Heart right ventricle (tissue), 16 donors: Measurements from ENCODE around the gene ATP13A1. TPM values are rescaled to one million over a fixed set of nuclear protein-coding genes. Genes with fewer than 3 reads are reported as not detected.

ENCODE experiments used
- ATAC-seq, 8 donors: fragments of 200-7000 bp; cut with Tn5 transposase; one replicate each; pipeline ENCODE4 v1.9.1; 2020; ENCODE audit warnings: mild to moderate bottlenecking in 8 of 8, moderate library complexity in 8 of 8, moderate number of reproducible peaks in 1 of 8
- DNase-seq, 2 donors: peaks; one replicate each; pipeline ENCODE4 v3.0.0-alpha.2; 2020
- H3K27ac ChIP-seq, 10 donors: fragments of 200-600 bp; sonication (generic) in 2 of 10; one replicate each; pipeline versions ENCODE4 v1.5.0 to v1.8.0; 2020 to 2022; ENCODE audit warnings: mild to moderate bottlenecking in 3 of 10
- H3K27me3 ChIP-seq, 7 donors: fragments of 200-600 bp; one replicate each; pipeline ENCODE4 v1.8.0; 2021 to 2022; ENCODE audit warnings: mild to moderate bottlenecking in 2 of 7
- H3K36me3 ChIP-seq, 9 donors: fragments of 200-600 bp; sonication (generic) in 1 of 9; one replicate each; pipeline versions ENCODE4 v1.5.0 to v1.8.0; 2020 to 2022; ENCODE audit warnings: mild to moderate bottlenecking in 2 of 9
- H3K4me1 ChIP-seq, 9 donors: fragments of 200-600 bp; sonication (generic) in 1 of 9; one replicate each; pipeline versions ENCODE4 v1.5.0 to v1.8.0; 2020 to 2022; ENCODE audit warnings: mild to moderate bottlenecking in 4 of 9
- H3K4me3 ChIP-seq, 10 donors: fragments of 200-600 bp; sonication (generic) in 2 of 10; one replicate each; pipeline versions ENCODE4 v1.5.0 to v1.8.0; 2020 to 2022; ENCODE audit warnings: mild to moderate bottlenecking in 7 of 10, moderate library complexity in 2 of 10
- H3K9me3 ChIP-seq, 11 donors: fragments of 200-600 bp in 10 of 11; sonication (generic) in 2 of 11; one replicate each; pipeline versions ENCODE4 v1.5.0 to v1.8.0; 2013 to 2022; ENCODE audit warnings: mild to moderate bottlenecking in 2 of 11, control low read depth in 1 of 11, moderate library complexity in 1 of 11
- WGBS, 2 donors: extraction: QIAGEN DNeasy Blood & Tissue Kit; methylation state at CpG; one replicate each; pipeline ENCODE4 v1.1.7; 2013; ENCODE audit warnings: inconsistent platforms in 1 of 2; 5-methylcytosine and 5-hydroxymethylcytosine counted together
- intact Hi-C, 10 donors: fragments of 100-400 bp; cut with DNase I; formaldehyde crosslinking; loops; one replicate each; pipeline versions ENCODE4 v1.11.1 to v1.14.2; 2022
- polyA plus RNA-seq, 2 donors: library from polyadenylated mRNA; stranded (reverse); fragments of 200-250 nt; gene quantifications; one replicate each; pipeline ENCODE4 v1.2.3, GENCODE V29; 2013
- total RNA-seq, 10 donors: library from RNA; stranded (reverse); fragmentation: NEBNext Ultra II Directional in 3 of 10; extraction: Animal tissue kit (Norgen Biotek cat#: 25700) in 3 of 10; gene quantifications; one replicate each; pipeline versions ENCODE4 v1.2.1 to v1.2.4, GENCODE V29; 2021 to 2023
- TF ChIP-seq, protein P1 (sequence below), 9 donors: fragments of 200-600 bp; sonication (generic) in 2 of 9; IDR thresholded peaks; one replicate each; pipeline versions ENCODE4 v1.5.0 to v1.8.0; 2021 to 2022; ENCODE audit warnings: antibody characterized with exemption in 9 of 9, mild to moderate bottlenecking in 5 of 9, moderate library complexity in 1 of 9
- donor health status: Arrhythmogenic right ventricular cardiomyopathy.
- donor health status: ischemic (EF 13 %, LVEDD 7.1; RV severe dilation, severe dysfunction).
- donor health status: healthy with polysubstance abuse.
- donor health status: DM: no; HTN: yes; CAD: no.
- donor health status: DM: no; HTN: no; CAD: no.
- donor health status: ischemic (EF 25% LVEDD 6.9; RV normal size, moderate dysfunction).
- donor health status: ischemic (EF 25% LVEDD 5.7; RV mildly dilated, moderate dysfunction).
- donor health status: healthy.
- donor health status: DM: yes; HTN: yes; CAD: no.
- donor health status: Ischemic cardiomyopathy.
- donor health status: ischemic (EF 35%, LVEDD 5.7; RV mildly dilated, moderate dysfunction).
- donor health status: nonischemic (EF 11% LVEDD 7.7; RV severe dilation, severe dysfunction).
- donor health status: DM: yes; HTN: yes; CAD: no.
- donor health status: PGD.
- donor health status: ischemic (EF 29% LVEDD 5.4; RV normal size, mild dysfunction).
- donor health status: nonischemic (EF 23%, LVEDD 6.1; RV moderate dilation, normal function).

ATP13A1 gene
- total and polyA plus RNA-seq, 12 donors: 12.3 to 34.5 (median 18.8) TPM

DNA sequence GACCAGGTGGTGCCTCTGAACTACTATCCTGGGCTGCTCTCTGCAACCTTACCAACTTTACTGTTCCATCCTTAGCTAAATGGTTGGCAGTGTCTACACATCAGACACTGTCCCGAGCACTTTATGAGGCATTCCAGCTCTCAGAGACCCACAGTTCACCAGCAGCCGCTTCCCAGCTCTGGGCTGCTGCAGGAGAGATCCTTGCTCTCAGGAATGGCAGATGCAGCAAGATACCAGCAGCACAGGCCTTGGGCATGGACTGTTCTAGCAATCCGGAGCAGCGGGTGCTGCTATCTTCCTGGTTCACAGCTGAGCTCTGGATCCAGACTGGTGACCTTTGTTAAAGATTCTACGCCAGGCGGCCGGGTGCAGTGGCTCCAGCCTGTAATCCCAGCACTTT lies 32.1 kb downstream of the ATP13A1 start:
- WGBS, 2 donors: 92 to 93% methylated on average over 7 of the region's 7 CpGs
- no peak for ATAC-seq

DNA sequence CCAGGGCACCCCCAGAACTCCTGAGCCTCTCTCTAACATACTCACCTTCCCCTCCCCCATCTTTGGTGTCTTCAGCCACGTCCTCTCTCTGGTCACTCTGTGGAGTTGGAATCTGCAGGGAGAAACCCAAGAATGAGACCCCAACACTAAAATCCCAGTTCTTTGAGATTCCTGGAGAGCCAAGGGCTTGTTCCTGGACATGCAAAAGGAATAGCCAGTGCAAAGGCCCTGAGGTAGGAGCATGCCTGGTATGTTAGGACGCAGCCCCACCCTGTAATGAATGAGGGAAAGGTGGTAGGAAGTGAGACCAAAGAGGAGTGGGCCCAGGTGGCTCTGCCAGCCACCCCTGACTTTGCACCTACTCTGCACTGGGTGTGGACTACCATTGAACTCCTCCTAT lies 33.0 kb downstream of the ATP13A1 start:
- 100% methylated on average over 2 of the region's 2 CpGs for WGBS, 2 donors
- no peak for ATAC-seq
- peaks cover 0 to 24% (median 17%) of the 10 kb centered on the region in 7 donors for H3K27me3 ChIP-seq
- peaks cover 0 to 17% (median 13%) of the 10 kb centered on the region in 9 donors for H3K4me1 ChIP-seq
- TF ChIP-seq, protein P1, sequence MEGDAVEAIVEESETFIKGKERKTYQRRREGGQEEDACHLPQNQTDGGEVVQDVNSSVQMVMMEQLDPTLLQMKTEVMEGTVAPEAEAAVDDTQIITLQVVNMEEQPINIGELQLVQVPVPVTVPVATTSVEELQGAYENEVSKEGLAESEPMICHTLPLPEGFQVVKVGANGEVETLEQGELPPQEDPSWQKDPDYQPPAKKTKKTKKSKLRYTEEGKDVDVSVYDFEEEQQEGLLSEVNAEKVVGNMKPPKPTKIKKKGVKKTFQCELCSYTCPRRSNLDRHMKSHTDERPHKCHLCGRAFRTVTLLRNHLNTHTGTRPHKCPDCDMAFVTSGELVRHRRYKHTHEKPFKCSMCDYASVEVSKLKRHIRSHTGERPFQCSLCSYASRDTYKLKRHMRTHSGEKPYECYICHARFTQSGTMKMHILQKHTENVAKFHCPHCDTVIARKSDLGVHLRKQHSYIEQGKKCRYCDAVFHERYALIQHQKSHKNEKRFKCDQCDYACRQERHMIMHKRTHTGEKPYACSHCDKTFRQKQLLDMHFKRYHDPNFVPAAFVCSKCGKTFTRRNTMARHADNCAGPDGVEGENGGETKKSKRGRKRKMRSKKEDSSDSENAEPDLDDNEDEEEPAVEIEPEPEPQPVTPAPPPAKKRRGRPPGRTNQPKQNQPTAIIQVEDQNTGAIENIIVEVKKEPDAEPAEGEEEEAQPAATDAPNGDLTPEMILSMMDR (IDR thresholded peaks at IDR 0.05): no peak
- H3K36me3 ChIP-seq: peaks cover 0 to 62% (median 0%) of the 10 kb centered on the region in 9 donors
- H3K9me3 ChIP-seq: no peaks in the 10 kb centered on the region
- no peak for DNase-seq
- no peak overlapping the region for H3K4me3 ChIP-seq
- H3K27ac ChIP-seq: no peak overlapping the region
- intact Hi-C loops: no loop called here

More for the DNA sequence above, 32.1 kb downstream of the ATP13A1 start:
- Histone ChIP-seq H3K36me3 (peaks cover 0 to 71% (median 0%) of the 10 kb centered on the region in 9 donors), H3K27me3 (peaks cover 0 to 23% (median 17%) of the 10 kb centered on the region in 7 donors), H3K4me3 (no peak overlapping the region), H3K4me1 (peaks cover 0 to 17% (median 13%) of the 10 kb centered on the region in 9 donors), H3K27ac (no peak overlapping the region), H3K9me3 (no peaks in the 10 kb centered on the region)
- intact Hi-C loops: no loop called here
- TF ChIP-seq, protein P1 (IDR thresholded peaks at IDR 0.05): no peak
- DNase-seq: no peak

DNA sequence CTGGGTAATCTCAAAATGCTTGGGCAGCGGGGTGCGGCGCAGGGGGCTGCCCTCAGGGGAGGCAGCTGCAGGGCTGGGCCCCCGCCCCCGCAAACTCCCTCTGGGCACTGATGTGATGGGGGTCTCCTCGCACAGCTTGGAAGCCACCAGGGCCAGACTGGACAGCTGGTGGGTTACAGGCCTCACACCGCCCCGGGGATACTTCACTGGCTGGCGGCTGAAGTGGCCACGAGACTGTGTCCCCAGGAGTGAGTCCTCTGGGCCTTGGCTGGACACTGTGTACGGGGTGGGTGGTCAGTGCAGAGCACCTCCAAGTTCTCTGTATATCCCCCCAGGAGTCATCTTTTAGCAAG lies 33.4 kb downstream of the ATP13A1 start:
- Histone ChIP-seq H3K36me3 (peaks cover 0 to 58% (median 0%) of the 10 kb centered on the region in 9 donors), H3K4me1 (peaks cover 0 to 17% (median 13%) of the 10 kb centered on the region in 9 donors), H3K9me3 (no peaks in the 10 kb centered on the region), H3K27me3 (peaks cover 0 to 24% (median 17%) of the 10 kb centered on the region in 7 donors), H3K27ac (no peak overlapping the region), H3K4me3 (no peak overlapping the region)
- TF ChIP-seq, protein P1 (IDR thresholded peaks at IDR 0.05): no peak
- DNase-seq (no peak), ATAC-seq (no peak)
- 97 to 98% methylated on average over 11 of the region's 11 CpGs for WGBS, 2 donors
- intact Hi-C loops: no loop called here

DNA sequence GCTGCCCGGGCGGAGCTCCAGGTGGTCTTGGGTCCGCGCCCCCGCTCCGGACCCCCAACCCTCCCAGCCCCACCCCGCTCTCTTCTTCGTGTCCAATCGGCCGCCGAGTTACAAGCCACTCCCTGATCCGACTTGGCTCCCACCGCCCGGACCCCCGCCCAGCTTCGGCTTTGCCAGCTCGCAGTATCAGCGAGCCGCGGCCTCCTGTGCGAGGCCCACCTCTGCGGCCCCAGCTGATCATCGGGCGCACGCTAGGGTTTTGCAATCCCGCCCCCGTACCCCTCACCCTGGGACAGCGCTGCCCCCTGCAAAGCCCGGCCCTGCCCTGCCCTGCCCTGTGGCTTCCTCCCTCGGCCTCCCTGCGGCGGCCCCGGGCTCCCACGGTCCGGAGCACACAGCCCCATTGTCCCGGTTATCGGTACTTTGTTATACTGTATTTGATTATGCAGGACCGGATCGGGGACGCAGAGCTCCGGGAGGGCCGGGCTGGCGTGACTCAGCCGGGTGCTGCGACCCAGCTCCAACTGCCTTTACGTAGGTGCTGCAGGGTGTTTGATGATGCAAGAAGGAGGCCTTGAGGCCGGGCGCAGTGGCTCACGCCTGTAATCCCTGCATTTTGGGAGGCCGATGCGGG lies 34.9 kb downstream of the ATP13A1 start:
- Histone ChIP-seq H3K27ac (peak overlapping the region in 1 of 10 donors; percentile 71), H3K4me1 (peaks cover 0 to 17% (median 13%) of the 10 kb centered on the region in 9 donors), H3K27me3 (peaks cover 0 to 24% (median 17%) of the 10 kb centered on the region in 7 donors), H3K9me3 (no peaks in the 10 kb centered on the region), H3K36me3 (peaks cover 0 to 51% (median 0%) of the 10 kb centered on the region in 9 donors), H3K4me3 (peak overlapping the region; percentile 23 to 58 (median 44))
- TF ChIP-seq, protein P1 (IDR thresholded peaks at IDR 0.05): no peak
- intact Hi-C loops: no loop called here
- 17% methylated on average over 51 of the region's 51 CpGs for WGBS, 2 donors
- DNase-seq (no peak), ATAC-seq (peak in 5 of 8 donors; percentile 11 to 38 (median 35))
